Peyer's patch (tissue), 4 donors: ENCODE results near the gene LUZP1.

ENCODE experiments used
- POLR2A ChIP-seq, 2 donors: fragments of 450-650 bp; IDR thresholded peaks; one replicate each; pipeline ENCODE4 v1.5.1; 2017; ENCODE audit warnings: antibody characterized with exemption in 2 of 2, mild to moderate bottlenecking in 2 of 2, moderate library complexity in 2 of 2
- TF ChIP-seq, protein P1 (sequence below), 6 experiments: fragments of 450-650 bp in 4 of 6; fragments of 200-600 bp in 2 of 6; sonication (generic) in 1 of 6; IDR thresholded peaks; one replicate each; pipeline ENCODE4 v1.5.1; 2017 to 2019; ENCODE audit warnings: antibody characterized with exemption in 6 of 6, mild to moderate bottlenecking in 3 of 6, moderate library complexity in 1 of 6

DNA sequence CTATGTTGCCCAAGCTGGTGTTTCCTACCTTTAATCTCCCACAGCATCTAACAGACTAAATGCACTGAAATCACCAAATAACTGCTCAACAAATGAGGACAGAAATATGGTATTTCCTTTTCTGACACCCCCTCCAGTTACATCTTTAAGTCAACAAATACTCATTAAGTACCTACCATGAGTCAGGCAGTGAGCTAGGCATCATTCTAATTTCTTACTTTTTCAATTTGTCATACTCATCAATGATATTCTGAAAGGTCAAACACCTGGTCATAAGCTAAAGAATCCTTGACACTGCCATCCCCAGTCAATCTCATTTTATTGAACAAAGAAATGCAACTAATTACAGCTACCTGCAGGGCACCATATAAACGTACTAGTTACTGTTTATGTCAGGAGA lies 36.6 kb downstream of the LUZP1 start:
- TF ChIP-seq, protein P1, sequence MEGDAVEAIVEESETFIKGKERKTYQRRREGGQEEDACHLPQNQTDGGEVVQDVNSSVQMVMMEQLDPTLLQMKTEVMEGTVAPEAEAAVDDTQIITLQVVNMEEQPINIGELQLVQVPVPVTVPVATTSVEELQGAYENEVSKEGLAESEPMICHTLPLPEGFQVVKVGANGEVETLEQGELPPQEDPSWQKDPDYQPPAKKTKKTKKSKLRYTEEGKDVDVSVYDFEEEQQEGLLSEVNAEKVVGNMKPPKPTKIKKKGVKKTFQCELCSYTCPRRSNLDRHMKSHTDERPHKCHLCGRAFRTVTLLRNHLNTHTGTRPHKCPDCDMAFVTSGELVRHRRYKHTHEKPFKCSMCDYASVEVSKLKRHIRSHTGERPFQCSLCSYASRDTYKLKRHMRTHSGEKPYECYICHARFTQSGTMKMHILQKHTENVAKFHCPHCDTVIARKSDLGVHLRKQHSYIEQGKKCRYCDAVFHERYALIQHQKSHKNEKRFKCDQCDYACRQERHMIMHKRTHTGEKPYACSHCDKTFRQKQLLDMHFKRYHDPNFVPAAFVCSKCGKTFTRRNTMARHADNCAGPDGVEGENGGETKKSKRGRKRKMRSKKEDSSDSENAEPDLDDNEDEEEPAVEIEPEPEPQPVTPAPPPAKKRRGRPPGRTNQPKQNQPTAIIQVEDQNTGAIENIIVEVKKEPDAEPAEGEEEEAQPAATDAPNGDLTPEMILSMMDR (IDR thresholded peaks at IDR 0.05): no peak
- TF ChIP-seq POLR2A (IDR thresholded peaks at IDR 0.05): no peak
